ENCODE measurements around the gene CCSER2. TPM values are rescaled to one million over a fixed set of nuclear protein-coding genes. Genes with fewer than 3 reads are reported as not detected.
"Not testable (repeated sequence)": the region's sequence is repeated elsewhere in the genome, so short reads cannot be mapped to it uniquely, and the experiment has no call there.

CCSER2 gene
- total RNA-seq, 5 donors from 2014 or later (not counting 1 experiment from before 2014, with no cell fraction given), result 109 to 137 (median 115) TPM

GRCh38 chr10:84311576-84311975 lies 16.8 kb upstream of the CCSER2 start:
- Mint-ChIP-seq H3K4me1 (peaks cover 15 to 21% (median 20%) of the 10 kb centered on the region in 3 donors), H3K9me3 (no peaks in the 10 kb centered on the region), H3K36me3 (no peaks in the 10 kb centered on the region), H3K27me3 (peaks cover 0 to 2% of the 10 kb centered on the region in 2 donors), H3K27ac (no peak overlapping the region), H3K4me3 (no peak overlapping the region)
- no peak for DNase-seq
- Histone ChIP-seq H3K9me3 (no peaks in the 10 kb centered on the region), H3K27me3 (replicated peaks in 1 of 2; ENCODE audit: control insufficient read depth in 2 of 2, extremely low read depth in 1 of 2, insufficient read depth in 2 of 2, low read length in 1 of 2) (no peaks in the 10 kb centered on the region), H3K4me3 (ENCODE audit: control insufficient read depth in 1 of 2, extremely low read depth in 1 of 2, low read length in 1 of 2) (no peak overlapping the region), H3K4me1 (ENCODE audit: control insufficient read depth in 1 of 2, extremely low read depth in 1 of 2, insufficient read depth in 2 of 2, low read length in 2 of 2) (peaks cover 4 to 16% of the 10 kb centered on the region in 2 experiments), H3K27ac (ENCODE audit: low read length) (no peak overlapping the region), H3K36me3 (ENCODE audit: control insufficient read depth in 2 of 2, extremely low read depth in 1 of 2, insufficient read depth in 1 of 2, low read length in 1 of 2) (no peaks in the 10 kb centered on the region)
- CTCF ChIA-PET, result interaction anchor here in 1 of 2 donors (1.1 kb wide), 1 partner anchor 41 kb away, joined by 3 read pairs; no protein-coding TSS in a partner anchor
- POLR2A ChIA-PET, result no interaction called here
- WGBS (ENCODE audit: insufficient coverage), result 93% methylated on average over 8 of the region's 8 CpGs
- no peak for ATAC-seq (replicated peaks in 1 of 4)

DNA sequence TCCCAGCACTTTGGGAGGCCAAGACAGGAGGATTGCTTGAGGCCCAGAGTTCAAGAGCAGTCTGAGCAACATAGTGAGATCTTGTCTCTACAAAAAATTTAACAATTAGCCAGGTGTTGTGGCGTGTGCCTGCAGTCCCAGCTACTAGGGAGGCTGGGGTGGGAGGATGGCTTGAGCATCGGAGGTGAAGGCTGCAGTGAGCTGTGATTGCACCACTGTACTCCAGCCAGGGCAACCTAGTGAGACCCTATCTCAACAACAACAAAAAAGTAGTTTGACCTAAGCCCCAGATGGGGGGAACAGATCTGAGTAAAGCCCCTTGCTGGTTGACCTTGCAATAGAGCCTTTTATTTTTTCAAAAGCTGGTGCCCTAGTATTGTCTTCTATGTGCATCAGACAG lies 15.6 kb upstream of the CCSER2 start:
- Mint-ChIP-seq H3K36me3 (no peaks in the 10 kb centered on the region), H3K4me1 (peaks cover 14 to 16% (median 15%) of the 10 kb centered on the region in 3 donors), H3K27ac (no peak overlapping the region), H3K4me3 (no peak overlapping the region), H3K9me3 (no peaks in the 10 kb centered on the region), H3K27me3 (peaks cover 0 to 2% of the 10 kb centered on the region in 2 donors)
- ATAC-seq (replicated peaks in 1 of 4) (no peak), DNase-seq (no peak)
- H3K9me3 ChIP-seq, result no peaks in the 10 kb centered on the region
- WGBS (ENCODE audit: insufficient coverage), result no CpG with 5 or more reads among the region's 2 CpGs
- no peaks in the 10 kb centered on the region for H3K36me3 ChIP-seq (ENCODE audit: control insufficient read depth in 2 of 2, extremely low read depth in 1 of 2, insufficient read depth in 1 of 2, low read length in 1 of 2)
- H3K27ac ChIP-seq (ENCODE audit: low read length), result no peak overlapping the region
- no peaks in the 10 kb centered on the region for H3K27me3 ChIP-seq (replicated peaks in 1 of 2; ENCODE audit: control insufficient read depth in 2 of 2, extremely low read depth in 1 of 2, insufficient read depth in 2 of 2, low read length in 1 of 2)
- ChIA-PET CTCF (interaction anchor here in 1 of 2 donors (0.6 to 1.1 kb wide), 2 partner anchors 40 to 66 kb away, joined by 3 to 7 read pairs; no protein-coding TSS in a partner anchor), POLR2A (interaction anchor here in 1 of 2 donors (0.8 kb wide), 1 partner anchor 34 kb away, joined by 3 read pairs; no protein-coding TSS in a partner anchor)
- no peak overlapping the region for H3K4me3 ChIP-seq (ENCODE audit: control insufficient read depth in 1 of 2, extremely low read depth in 1 of 2, low read length in 1 of 2)
- H3K4me1 ChIP-seq (ENCODE audit: control insufficient read depth in 1 of 2, extremely low read depth in 1 of 2, insufficient read depth in 2 of 2, low read length in 2 of 2), result peaks cover 4 to 16% of the 10 kb centered on the region in 2 experiments

DNA sequence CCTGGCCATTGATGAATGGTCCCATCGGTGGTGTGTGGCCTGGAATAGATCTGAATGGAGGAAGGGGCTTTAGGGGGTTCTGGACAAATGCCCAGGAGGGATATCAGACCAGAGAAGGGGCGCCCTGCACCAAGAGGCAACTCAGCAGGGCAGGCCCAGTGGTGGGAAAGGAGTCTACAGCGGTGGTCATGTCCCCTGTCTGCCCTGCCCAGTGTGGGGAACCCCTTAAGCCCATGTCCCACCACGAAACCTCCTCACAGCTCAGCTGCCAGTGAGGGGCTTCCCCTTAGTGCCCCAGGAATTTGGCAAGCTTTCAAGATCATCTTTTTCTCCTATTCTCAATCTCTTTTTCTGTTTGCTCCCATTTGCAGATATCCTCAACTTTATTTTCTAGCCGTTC lies 14.1 kb upstream of the CCSER2 start:
- H3K27me3 Mint-ChIP-seq, result peaks cover 0 to 2% of the 10 kb centered on the region in 2 donors
- Histone ChIP-seq H3K27me3 (replicated peaks in 1 of 2; ENCODE audit: control insufficient read depth in 2 of 2, extremely low read depth in 1 of 2, insufficient read depth in 2 of 2, low read length in 1 of 2) (no peaks in the 10 kb centered on the region), H3K4me1 (ENCODE audit: control insufficient read depth in 1 of 2, extremely low read depth in 1 of 2, insufficient read depth in 2 of 2, low read length in 2 of 2) (peaks cover 0 to 7% of the 10 kb centered on the region in 2 experiments), H3K9me3 (no peaks in the 10 kb centered on the region), H3K36me3 (ENCODE audit: control insufficient read depth in 2 of 2, extremely low read depth in 1 of 2, insufficient read depth in 1 of 2, low read length in 1 of 2) (no peaks in the 10 kb centered on the region), H3K27ac (ENCODE audit: low read length) (no peak overlapping the region), H3K4me3 (ENCODE audit: control insufficient read depth in 1 of 2, extremely low read depth in 1 of 2, low read length in 1 of 2) (no peak overlapping the region)
- H3K4me3 Mint-ChIP-seq, result no peak overlapping the region
- H3K27ac Mint-ChIP-seq, result no peak overlapping the region
- ATAC-seq (replicated peaks in 1 of 4) (no peak), DNase-seq (no peak)
- 71% methylated on average over 3 of the region's 5 CpGs for WGBS (ENCODE audit: insufficient coverage)
- peaks cover 2 to 5% (median 3%) of the 10 kb centered on the region in 3 donors for H3K4me1 Mint-ChIP-seq
- POLR2A ChIA-PET, result no interaction called here
- H3K36me3 Mint-ChIP-seq, result no peaks in the 10 kb centered on the region
- CTCF ChIA-PET, result no interaction called here
- no peaks in the 10 kb centered on the region for H3K9me3 Mint-ChIP-seq

DNA sequence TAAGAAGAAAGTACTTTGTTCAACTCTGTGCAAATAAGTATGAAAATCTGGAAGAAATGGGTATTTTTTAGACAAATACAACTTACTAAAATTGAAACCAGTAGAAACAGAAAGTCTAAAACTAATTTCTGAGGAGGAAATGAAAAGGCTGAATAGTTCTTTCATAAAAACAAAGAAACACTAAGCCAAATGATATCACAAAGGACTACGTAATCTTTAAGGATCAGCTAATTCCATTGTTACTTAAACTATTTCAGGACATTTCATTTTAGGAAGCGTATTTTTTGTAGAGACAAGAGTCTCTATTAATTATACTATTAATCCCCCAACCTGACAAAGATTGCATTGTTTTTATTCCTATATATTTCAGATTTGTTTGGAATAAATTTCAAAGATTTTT lies 11.2 kb upstream of the CCSER2 start:
- H3K36me3 ChIP-seq (ENCODE audit: control insufficient read depth in 2 of 2, extremely low read depth in 1 of 2, insufficient read depth in 1 of 2, low read length in 1 of 2), result no peaks in the 10 kb centered on the region
- ATAC-seq (replicated peaks in 1 of 4) (no peak), DNase-seq (no peak)
- ChIA-PET CTCF (interaction anchor here in 1 of 2 donors (0.6 to 1.1 kb wide), 2 partner anchors 17 to 63 kb away, joined by 3 to 5 read pairs; no protein-coding TSS in a partner anchor), POLR2A (interaction anchor here (0.6 to 0.7 kb wide), 2 partner anchors 8 to 21 kb away, joined by 3 read pairs; no protein-coding TSS in a partner anchor)
- no peak overlapping the region for H3K4me3 ChIP-seq (ENCODE audit: control insufficient read depth in 1 of 2, extremely low read depth in 1 of 2, low read length in 1 of 2)
- Mint-ChIP-seq H3K9me3 (no peaks in the 10 kb centered on the region), H3K27me3 (peaks cover 2 to 9% of the 10 kb centered on the region in 2 donors), H3K4me1 (no peaks in the 10 kb centered on the region), H3K36me3 (no peaks in the 10 kb centered on the region), H3K4me3 (no peak overlapping the region), H3K27ac (no peak overlapping the region)
- H3K27me3 ChIP-seq (replicated peaks in 1 of 2; ENCODE audit: control insufficient read depth in 2 of 2, extremely low read depth in 1 of 2, insufficient read depth in 2 of 2, low read length in 1 of 2), result no peaks in the 10 kb centered on the region
- H3K9me3 ChIP-seq, result no peaks in the 10 kb centered on the region
- WGBS (ENCODE audit: insufficient coverage), result no CpG with 5 or more reads among the region's 2 CpGs
- H3K4me1 ChIP-seq (ENCODE audit: control insufficient read depth in 1 of 2, extremely low read depth in 1 of 2, insufficient read depth in 2 of 2, low read length in 2 of 2), result no peaks in the 10 kb centered on the region
- no peak overlapping the region for H3K27ac ChIP-seq (ENCODE audit: low read length)

GRCh38 chr10:84321902-84322301 lies 6.5 kb upstream of the CCSER2 start:
- POLR2A ChIA-PET, result no interaction called here
- no peaks in the 10 kb centered on the region for H3K36me3 Mint-ChIP-seq
- peaks cover 0 to 9% of the 10 kb centered on the region in 2 donors for H3K27me3 Mint-ChIP-seq

GRCh38 chr10:84323566-84323965 lies 4.8 kb upstream of the CCSER2 start:
- H3K9me3 ChIP-seq; H3K4me3 Mint-ChIP-seq; H3K36me3 ChIP-seq (ENCODE audit: control insufficient read depth in 2 of 2, extremely low read depth in 1 of 2, insufficient read depth in 1 of 2, low read length in 1 of 2); CTCF ChIA-PET; POLR2A ChIA-PET; H3K4me1 ChIP-seq (ENCODE audit: control insufficient read depth in 1 of 2, extremely low read depth in 1 of 2, insufficient read depth in 2 of 2, low read length in 2 of 2); H3K27me3 ChIP-seq (replicated peaks in 1 of 2; ENCODE audit: control insufficient read depth in 2 of 2, extremely low read depth in 1 of 2, insufficient read depth in 2 of 2, low read length in 1 of 2); H3K27ac ChIP-seq (ENCODE audit: low read length); H3K27ac Mint-ChIP-seq; H3K36me3 Mint-ChIP-seq; H3K4me3 ChIP-seq (ENCODE audit: control insufficient read depth in 1 of 2, extremely low read depth in 1 of 2, low read length in 1 of 2); H3K9me3 Mint-ChIP-seq; H3K4me1 Mint-ChIP-seq; DNase-seq; ATAC-seq (replicated peaks in 1 of 4); H3K27me3 Mint-ChIP-seq: not testable (repeated sequence)
- WGBS (ENCODE audit: insufficient coverage), result no CpG with 5 or more reads among the region's 1 CpG

More at GRCh38 chr10:84321902-84322301, 6.5 kb upstream of the CCSER2 start:
- Mint-ChIP-seq H3K4me1 (no peaks in the 10 kb centered on the region), H3K4me3 (no peak overlapping the region), H3K9me3 (no peaks in the 10 kb centered on the region), H3K27ac (no peak overlapping the region)
- CTCF ChIA-PET, result interaction anchor here in 1 of 2 donors (0.6 to 0.7 kb wide), 2 partner anchors 29 to 83 kb away, joined by 3 to 4 read pairs; no protein-coding TSS in a partner anchor
- Histone ChIP-seq H3K27ac (ENCODE audit: low read length) (no peak overlapping the region), H3K4me3 (ENCODE audit: control insufficient read depth in 1 of 2, extremely low read depth in 1 of 2, low read length in 1 of 2) (no peak overlapping the region), H3K27me3 (replicated peaks in 1 of 2; ENCODE audit: control insufficient read depth in 2 of 2, extremely low read depth in 1 of 2, insufficient read depth in 2 of 2, low read length in 1 of 2) (no peaks in the 10 kb centered on the region), H3K9me3 (no peaks in the 10 kb centered on the region), H3K4me1 (ENCODE audit: control insufficient read depth in 1 of 2, extremely low read depth in 1 of 2, insufficient read depth in 2 of 2, low read length in 2 of 2) (no peaks in the 10 kb centered on the region), H3K36me3 (ENCODE audit: control insufficient read depth in 2 of 2, extremely low read depth in 1 of 2, insufficient read depth in 1 of 2, low read length in 1 of 2) (no peaks in the 10 kb centered on the region)
- no peak for DNase-seq
- no peak for ATAC-seq (replicated peaks in 1 of 4)

Measured in T-cell (primary cell).